OCI-M1 (cell line): Measurements from ENCODE around the gene CEBPG.

Experiments
- DNase-seq: peaks from one replicate; lab custom pipeline; 2025; lab: John Stamatoyannopoulos, UW

Gene CEBPG

DNA sequence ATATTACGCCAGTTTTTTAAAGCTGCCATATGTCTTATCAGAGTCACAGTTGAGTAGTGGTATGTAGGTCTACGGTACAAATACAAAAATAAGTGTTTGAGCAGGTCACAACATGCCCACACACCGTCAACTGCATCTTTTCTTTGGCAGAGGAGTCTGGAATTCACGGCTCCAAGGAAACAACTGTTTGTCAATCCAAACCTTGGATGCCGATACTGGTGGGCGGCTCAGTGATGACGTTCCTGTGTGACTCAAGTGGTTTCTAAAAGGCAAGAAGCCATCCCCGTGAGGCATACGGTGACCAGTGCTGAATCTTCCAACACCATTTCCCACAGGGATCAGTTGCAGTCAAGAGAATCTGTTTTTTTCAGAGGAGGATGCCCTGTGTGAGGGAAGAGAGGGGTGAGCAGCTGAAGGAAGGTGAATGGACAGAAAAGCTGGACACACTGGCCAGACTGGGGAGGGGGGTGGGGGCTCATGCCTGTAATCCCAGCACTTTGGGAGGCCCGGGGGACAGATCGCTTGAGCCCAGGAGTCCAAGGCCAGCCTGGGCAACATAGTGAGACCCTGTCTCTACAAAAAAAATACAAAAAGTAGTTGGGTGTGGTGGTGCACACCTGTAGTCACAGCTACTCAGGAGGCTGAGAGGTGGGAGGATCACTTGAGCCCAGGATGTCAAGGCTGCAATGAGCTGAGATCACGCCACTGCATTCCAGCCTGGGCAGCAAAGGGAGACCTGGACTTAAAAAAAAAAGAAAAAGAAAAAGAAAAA lies 22.8 kb upstream of the CEBPG start:
- DNase-seq: no peak

DNA sequence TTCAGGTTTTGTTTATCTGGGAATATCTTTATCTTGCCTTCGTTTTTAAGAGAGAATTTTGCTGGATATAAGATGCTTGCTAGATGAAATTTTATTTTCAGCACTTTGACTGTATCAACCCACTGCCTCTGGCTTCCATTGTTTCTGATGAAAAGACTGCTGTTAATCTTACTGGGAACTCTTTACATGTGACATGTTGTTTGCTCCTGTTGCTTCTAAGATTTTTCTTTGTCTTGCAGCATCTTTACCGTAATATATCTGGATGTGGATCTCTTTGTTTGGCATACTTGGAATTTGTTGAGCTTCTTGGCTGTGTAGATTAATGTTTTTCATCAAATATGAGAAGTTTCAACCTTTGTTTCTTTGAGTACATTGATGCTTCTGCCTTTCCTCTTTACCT lies 18.0 kb upstream of the CEBPG start:
- DNase-seq: no peak

DNA sequence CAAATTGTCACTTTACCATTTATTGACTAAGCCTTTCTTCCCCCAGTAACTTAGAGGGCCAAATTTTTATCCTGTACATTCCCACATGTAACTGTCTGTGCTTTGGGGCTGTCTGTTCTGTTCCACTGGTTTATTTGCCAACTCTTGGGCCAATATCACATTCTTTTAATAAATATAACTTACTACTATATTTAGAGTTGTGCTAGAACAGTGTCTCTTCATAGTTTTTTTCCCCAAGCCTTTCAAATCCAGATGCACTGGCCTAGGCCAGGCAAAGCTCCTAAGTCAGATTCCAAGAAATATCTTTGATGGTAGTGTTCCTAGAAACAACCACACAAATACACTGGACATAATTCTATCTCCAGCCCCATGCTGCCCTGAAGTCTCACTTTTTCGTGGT lies 16.0 kb upstream of the CEBPG start:
- DNase-seq: peak; percentile 47

DNA sequence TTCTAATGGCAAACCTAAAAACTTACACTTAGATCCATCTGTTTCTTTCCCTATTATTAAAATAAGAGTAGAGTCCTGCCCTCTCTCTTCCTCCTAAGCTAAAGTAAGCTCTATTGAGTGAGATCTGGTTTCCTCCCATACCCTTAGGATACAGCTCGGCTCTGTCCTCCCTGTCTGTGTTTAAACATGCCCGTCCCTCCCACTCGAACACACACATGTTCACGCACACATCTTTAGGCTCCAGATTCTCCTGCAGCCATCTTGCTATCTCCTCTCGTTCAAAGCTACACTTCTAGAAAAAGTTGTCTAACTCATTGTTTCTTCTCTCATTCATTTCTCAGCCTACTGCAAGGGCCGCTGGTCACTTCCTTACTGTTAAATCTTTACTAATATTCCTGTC lies 15.1 kb upstream of the CEBPG start:
- no peak for DNase-seq

DNA sequence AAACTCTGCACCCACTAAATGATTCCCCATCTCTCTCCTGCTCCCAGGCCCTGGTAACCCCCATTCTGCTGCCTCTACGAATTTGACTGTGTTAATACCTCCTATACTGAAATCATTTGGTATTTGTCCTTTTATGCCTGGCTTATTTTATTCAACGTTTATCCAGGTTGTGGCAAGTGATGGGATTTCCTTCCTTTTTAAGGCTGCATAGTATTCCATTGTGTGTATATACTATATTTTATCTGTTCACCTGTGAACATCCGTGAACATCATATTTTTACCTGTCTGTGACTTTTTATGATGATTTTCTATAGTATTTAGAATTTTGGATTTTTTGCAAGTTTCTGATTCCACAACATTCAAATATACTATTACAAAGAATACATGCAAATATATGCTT lies 13.9 kb upstream of the CEBPG start:
- DNase-seq: no peak

DNA sequence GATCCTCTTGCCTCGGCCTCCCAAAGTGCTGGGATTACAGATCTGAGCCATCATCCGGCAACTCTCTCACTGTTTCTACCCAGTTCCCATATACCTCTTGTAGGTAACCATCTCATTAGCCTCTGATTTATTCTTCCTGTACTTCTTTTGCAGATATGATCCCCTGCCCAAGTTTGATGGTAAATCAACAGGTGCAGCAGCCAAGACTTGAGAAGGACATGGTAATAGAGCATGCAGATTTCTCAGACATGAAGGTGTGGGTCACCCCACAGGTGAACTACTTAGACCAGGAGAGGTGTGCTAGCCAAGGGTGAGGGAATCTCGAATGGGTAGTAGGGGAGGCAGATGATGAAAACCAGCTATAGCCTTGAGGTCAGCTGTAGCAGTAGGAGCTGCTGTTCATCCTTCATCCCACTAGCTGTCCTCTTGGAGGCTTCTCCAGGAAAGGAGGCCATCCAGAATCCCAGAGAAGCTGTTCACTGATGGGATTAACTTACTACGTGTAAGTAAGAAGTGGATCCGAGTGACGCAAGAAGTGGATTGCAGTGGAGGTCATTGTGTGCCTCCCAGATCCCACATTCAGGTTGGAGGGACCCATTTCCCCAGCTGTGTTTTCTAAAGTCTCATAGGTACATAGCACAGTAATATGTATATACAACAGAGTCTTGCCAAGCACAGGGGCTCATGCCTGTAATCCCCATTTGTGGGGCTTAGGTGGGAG lies 10.8 kb upstream of the CEBPG start:
- no peak for DNase-seq

DNA sequence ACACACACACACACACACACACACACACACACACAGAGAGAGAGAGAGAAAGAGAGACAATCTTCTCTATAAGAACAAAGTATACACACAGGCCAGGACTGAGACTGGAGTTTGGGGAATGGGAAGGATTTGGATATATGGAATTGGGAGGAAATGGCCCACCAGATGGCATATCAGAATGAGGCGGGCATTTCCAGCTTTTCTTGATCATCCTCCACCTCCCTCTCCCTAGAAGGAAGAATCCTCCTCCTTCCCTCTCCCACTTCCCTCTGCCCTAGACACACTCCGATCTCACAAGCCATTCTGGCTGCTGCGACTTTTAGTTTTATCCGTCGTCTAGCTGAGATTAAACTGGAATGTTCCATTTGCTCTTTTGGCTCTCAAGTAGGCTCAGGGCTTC lies 10.0 kb upstream of the CEBPG start:
- DNase-seq: no peak

DNA sequence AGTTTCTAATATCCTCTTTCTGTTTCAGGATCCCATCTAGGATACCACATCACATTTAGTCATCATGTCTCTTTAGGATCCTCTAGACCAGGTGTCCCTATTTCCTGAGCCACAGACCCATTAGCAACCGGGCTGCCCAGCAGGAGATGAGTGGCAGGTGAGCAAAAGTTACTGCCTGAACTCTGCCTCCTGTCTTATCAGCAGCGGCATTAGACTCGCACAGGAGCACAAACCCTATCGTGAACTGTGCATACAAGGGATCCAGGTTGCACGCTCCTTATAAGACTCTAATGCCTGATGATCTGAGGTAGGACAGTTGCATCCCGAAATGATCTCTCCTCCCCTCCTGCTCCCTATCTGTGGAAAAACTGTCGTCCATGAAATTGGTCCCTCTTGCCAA lies 7.8 kb upstream of the CEBPG start:
- DNase-seq: no peak

DNA sequence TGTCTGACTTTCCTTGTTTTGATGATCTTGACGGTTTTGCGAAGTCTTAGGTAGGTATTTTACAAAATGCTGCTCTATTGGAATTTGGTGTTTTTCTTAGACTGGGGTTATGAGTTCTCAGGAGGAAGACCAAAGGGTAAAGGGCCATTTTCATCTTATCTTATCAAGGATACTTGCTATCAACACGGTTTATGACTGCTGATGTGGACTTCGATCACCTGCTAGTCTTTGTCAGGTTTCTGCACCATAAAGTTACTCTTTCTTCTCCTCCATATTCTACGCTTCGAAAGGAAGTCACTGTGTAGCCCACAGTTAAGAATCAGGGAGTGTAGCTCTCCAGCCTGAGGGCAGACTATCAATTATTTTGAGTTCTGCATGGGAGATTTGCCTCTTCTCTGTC lies 7.4 kb upstream of the CEBPG start:
- DNase-seq: no peak

DNA sequence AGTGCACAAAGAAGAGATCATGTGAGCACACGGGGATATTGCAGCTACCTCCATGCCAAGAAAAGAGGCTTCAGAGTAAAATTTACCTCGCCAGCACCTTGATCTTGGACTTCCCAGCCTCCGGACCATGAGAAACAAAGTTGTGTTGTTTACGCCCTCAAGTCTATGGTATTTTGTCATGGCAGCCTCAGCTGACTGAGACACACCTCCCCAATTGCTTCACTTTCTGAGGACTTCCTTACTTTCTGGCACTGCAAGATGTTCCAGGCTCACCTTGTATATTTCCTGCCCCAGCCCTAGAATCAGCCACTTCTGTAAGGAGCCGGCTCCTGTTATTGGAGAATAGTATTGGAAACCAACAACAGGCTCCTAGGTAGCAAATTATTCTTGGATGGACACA lies 6.6 kb upstream of the CEBPG start:
- no peak for DNase-seq

DNA sequence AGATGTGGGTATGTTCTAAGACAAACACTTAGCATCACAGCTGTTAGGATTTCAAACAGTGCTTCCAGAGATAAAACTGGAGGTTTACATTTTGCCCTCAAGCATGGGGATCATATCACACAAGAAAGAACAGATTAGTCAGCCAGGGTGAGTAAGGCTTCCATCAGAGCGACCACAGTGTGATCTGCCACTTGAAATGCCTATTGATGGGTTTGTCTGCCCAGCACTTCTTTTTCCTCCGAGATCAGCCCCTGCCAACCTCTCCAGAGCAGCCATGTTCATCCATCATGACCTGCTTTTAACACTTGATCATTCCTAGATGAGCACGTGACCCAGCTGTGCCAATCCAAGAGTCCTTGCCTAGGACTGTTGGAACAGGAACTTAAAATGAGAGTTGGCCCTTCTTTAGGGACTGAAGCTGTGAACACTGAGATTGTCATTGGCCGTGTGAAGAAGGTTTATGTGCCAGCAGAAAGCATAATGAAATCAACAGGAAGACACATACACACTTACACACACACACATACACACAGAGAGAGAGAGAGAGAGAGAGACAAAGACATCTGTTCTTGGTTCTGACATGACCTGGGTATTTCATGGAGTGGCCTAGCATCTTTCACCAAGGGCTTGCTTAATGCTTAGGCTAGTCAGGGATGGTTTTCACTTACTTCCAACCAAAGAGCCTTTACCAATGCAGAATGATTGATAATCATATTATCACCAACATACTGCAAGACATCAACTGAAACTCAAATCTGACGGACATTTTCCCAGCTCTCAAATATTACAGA lies 5.2 kb upstream of the CEBPG start:
- DNase-seq: peak; percentile 52

DNA sequence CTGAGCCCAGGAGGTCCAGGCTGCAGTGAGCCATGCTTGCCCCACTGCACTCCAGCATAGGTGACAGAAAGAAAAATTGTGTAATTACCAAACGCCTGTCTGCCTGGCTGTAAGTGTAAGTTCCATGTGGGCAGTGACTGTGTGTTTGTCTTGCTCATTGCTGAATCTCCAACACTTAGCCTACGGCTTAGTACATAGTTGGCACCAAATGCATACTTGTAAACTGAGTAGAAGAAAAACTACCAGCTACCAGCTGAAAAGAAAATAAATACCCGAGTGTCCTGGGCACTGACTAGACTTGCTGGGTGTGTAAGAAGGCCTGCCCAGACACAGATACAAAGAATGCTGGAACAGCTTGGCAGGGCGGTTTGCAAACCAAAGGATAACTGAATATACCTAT lies 2.7 kb upstream of the CEBPG start:
- DNase-seq: no peak

DNA sequence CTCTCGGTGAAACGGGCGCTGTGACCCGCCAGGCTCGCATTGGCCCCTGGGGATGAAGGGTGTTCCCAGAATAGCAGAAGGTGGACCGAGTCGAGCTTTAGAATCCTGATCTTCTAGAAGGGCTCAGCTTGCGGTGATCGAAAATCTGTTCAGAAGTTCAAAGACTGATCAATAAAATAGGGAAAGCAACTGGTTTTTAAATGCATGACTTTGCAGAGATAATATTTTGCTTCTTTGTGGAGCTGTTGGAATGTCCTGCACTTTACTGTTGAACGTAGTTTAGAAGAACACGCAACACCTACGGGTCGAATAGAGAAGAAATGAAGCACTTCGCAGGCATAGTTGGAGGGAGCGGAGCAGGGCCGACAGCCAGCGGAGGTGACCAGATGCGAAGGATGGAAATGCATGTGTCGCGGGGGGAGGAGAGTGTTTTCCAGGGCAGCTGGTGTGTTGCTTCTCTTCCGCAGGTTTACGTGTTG lies 766 bp downstream of the CEBPG start:
- no peak for DNase-seq

DNA sequence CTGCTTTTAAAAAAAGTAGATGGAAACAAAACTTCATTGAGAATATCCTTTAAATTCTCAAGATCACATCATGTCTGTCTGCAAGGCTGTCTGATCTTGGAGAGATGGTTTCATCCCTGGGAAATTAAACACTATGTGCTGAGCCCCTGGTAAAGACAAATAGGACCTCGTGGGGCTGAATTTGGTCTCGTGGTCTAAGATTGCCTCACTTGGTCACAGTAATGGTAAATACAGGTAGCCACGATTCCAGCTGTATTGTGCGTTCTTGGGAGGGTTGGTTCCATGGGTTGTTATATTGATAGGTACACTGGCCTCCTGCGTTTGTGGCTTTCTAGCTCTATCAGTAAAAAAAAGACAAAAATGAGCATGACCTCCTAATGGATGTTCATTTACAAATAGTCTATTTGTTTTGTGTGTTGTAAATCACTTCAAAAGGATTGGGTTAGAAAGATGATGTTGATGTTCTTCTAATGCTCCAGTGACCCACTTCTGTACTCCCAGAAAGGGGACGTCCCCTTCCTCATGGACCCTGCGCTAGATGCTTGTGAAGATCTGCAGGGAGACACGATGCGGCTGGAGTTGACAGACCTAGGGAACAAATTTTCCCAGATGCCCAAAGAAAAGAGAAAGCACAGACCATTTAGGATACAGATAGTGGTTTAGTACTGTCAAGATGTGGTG lies 1.8 kb downstream of the CEBPG start:
- DNase-seq: no peak

DNA sequence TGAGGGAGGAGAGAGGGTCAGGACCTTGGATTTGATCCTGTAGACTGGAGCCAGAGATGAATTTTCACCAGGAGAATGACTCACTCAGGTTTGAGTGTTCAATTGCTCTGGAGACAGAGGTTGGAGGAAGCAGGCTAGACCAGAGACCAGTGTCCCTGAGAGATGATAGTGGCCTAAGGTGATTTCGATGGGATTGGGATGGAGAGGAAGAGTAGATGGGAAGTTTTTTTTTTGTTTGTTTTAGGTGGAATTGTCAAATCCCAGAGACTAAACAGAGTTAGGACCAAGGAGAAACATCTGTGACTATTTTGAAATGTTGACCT lies 2.3 kb downstream of the CEBPG start:
- DNase-seq: no peak

DNA sequence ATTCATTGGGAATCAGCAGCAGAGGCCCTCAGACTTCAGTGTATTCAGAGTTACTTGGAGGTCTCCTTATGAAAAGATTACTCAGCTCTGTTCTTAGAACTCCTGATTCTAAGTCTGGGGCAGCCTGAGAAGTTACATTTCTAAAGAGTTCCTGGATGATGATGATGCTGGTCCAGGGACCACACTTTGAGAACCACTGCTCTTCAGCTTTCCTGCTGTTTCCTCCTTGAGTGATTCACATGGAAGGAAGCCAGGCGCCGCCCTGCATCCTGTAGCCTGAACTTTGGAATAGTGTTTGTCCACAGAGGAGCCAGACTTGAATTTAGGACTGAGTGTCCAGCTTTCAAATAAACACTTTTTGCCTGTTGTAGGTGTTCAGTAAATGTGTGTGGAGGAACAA lies 2.9 kb downstream of the CEBPG start:
- DNase-seq: no peak

DNA sequence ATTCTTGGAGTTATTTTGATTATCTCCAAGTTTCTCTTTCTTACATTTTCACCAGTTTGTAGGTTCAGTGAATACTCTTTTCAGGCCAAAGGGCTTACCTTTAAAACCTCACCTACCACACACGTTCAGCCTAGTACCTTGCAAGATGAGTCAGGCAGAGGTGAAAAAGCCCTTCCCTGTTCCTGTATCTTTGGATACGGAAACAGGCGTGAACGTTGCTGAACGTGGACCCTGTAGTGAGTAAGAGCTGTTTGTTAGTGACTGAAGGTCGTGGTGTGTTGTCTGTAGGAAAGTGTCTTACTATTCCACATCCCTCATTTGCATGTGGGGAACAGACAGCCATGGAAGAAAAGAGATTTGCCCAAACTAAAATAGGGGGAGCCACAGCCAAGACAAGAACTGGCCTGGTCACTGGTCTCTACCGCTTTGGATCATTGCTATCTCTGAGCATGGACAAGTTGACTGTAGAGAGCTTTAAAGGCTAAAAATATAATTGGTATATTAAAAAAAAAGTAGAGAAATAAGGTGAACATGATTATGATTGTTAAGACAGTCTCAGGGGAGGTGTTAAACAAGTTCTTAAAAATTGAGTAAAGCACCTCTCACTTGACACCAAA lies 3.5 kb downstream of the CEBPG start:
- no peak for DNase-seq

DNA sequence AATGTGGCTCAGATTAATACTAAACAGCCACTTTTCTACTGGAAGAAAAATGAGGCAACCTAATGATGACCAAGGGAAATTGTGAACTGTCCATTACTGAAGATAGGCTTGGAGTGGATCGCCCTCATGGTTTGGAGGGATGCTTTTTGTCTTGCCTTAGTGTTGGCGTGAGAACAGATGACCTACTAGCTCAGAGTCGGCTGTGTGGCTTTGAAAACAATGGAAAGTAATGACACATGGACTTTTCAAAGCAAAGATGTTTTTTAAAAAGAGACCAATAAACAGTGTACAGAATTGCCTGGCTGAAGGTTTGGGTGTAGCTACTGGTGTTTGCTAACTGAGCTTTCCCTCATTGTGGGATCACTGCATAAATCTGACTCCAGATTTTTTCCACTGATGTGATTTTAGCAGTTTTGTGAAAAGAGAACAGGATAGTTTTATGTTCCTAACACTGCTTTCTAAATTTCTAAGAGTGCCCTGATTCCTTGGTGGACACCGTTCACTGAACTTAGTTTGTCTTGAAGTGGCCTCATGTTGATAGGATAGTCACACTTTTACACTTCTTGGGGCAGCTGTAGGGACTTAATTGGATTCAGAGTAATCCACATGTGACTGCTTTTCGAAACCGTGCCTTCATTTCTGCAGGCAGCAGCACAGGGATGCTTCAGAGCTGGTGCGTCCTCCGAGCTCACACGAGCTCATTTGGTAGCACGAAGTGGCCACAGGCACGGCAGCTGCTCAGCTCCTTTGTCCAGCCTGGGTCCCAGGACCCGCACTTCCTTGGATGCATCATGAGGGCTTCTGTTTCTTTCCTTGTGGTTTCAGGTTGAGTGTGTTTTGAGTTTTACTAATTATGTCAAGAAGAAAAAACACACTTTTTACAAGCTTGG lies 4.3 kb downstream of the CEBPG start:
- no peak for DNase-seq

DNA sequence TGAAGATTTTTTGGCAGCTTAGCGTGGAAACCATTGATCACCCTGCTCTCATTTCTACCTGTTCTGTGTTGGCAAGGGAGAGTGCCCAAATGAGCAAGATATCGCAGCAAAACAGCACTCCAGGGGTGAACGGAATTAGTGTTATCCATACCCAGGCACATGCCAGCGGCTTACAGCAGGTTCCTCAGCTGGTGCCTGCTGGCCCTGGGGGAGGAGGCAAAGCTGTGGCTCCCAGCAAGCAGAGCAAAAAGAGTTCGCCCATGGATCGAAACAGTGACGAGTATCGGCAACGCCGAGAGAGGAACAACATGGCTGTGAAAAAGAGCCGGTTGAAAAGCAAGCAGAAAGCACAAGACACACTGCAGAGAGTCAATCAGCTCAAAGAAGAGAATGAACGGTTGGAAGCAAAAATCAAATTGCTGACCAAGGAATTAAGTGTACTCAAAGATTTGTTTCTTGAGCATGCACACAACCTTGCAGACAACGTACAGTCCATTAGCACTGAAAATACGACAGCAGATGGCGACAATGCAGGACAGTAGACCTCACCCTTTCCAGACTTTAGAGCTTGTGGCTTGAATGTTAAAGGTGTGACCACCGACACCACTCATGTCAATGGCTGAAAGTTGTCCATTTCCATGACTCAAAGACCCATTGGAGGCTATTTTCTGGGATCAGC lies 5.8 kb downstream of the CEBPG start:
- no peak for DNase-seq

DNA sequence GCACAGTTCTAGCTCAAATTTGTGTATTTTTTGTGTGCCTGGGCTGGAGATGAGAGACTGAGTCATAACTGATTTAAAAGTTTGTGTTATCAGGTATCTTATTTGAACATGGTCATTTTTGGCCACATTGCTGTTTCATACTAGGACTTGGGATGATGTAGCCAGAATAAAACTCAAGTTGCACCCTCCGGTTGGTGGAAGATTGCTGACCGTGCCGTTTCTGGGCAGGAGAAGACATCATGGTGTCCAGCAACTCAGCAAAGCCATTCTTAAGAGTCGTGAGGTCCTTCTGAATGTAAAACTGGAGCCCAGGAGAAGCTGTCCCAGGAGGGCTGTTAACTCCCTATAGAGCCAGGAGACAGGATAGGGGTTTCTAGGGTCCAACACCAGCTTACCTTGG lies 7.6 kb downstream of the CEBPG start:
- no peak for DNase-seq
